Measurements from ENCODE around the gene CRYBB2. TPM values are rescaled to one million over a fixed set of nuclear protein-coding genes. Genes with fewer than 3 reads are reported as not detected.
"Not testable (repeated sequence)": the region's sequence is repeated elsewhere in the genome, so short reads cannot be mapped to it uniquely, and the experiment has no call there.

Gene CRYBB2
- total RNA-seq, 2 experiments from 2014 or later: not detected

GRCh38 chr22:25238058-25238457 is 18.6 kb downstream of the CRYBB2 start:
- H3K4me1 Mint-ChIP-seq (ENCODE audit: low read depth); H3K4me3 Mint-ChIP-seq; DNase-seq; H3K27ac Mint-ChIP-seq; H3K9me3 Mint-ChIP-seq; CTCF ChIA-PET; H3K36me3 Mint-ChIP-seq (ENCODE audit: low read depth): not testable (repeated sequence)
- H3K27me3 Mint-ChIP-seq (ENCODE audit: low read depth): peaks cover 34% of the 10 kb centered on the region
- intact Hi-C loops (cut with micrococcal nuclease): loop anchor here (5.0 to 10.0 kb wide), 2 partner anchors 97 to 534 kb away; no protein-coding TSS in a partner anchor

- CTCF ChIA-PET; H3K9me3 Mint-ChIP-seq; H3K27me3 Mint-ChIP-seq (ENCODE audit: low read depth); intact Hi-C loops (cut with micrococcal nuclease); H3K4me1 Mint-ChIP-seq (ENCODE audit: low read depth); DNase-seq; H3K4me3 Mint-ChIP-seq; H3K36me3 Mint-ChIP-seq (ENCODE audit: low read depth); H3K27ac Mint-ChIP-seq: not testable (repeated sequence)
Measured at GRCh38 chr22:25255169-25255568, 35.7 kb downstream of the CRYBB2 start.

- H3K4me1 Mint-ChIP-seq (ENCODE audit: low read depth); H3K9me3 Mint-ChIP-seq; H3K4me3 Mint-ChIP-seq; H3K36me3 Mint-ChIP-seq (ENCODE audit: low read depth); DNase-seq; intact Hi-C loops (cut with micrococcal nuclease); H3K27ac Mint-ChIP-seq: not testable (repeated sequence)
- CTCF ChIA-PET: interaction anchor here (0.6 kb wide), 1 partner anchor 524 kb away, joined by 3 read pairs; no protein-coding TSS in a partner anchor
- H3K27me3 Mint-ChIP-seq (ENCODE audit: low read depth): peaks cover 16% of the 10 kb centered on the region
Measured at GRCh38 chr22:25267567-25267966, 48.1 kb downstream of the CRYBB2 start.

GRCh38 chr22:25268902-25269301 is 49.5 kb downstream of the CRYBB2 start:
- H3K27ac Mint-ChIP-seq; DNase-seq; CTCF ChIA-PET; H3K4me1 Mint-ChIP-seq (ENCODE audit: low read depth); intact Hi-C loops (cut with micrococcal nuclease); H3K4me3 Mint-ChIP-seq; H3K9me3 Mint-ChIP-seq; H3K36me3 Mint-ChIP-seq (ENCODE audit: low read depth): not testable (repeated sequence)
- H3K27me3 Mint-ChIP-seq (ENCODE audit: low read depth): peaks cover 20% of the 10 kb centered on the region

GRCh38 chr22:25270061-25270460 is 50.6 kb downstream of the CRYBB2 start:
- intact Hi-C loops (cut with micrococcal nuclease); H3K27ac Mint-ChIP-seq; CTCF ChIA-PET; H3K4me1 Mint-ChIP-seq (ENCODE audit: low read depth); DNase-seq; H3K36me3 Mint-ChIP-seq (ENCODE audit: low read depth); H3K4me3 Mint-ChIP-seq; H3K9me3 Mint-ChIP-seq: not testable (repeated sequence)
- H3K27me3 Mint-ChIP-seq (ENCODE audit: low read depth): peaks cover 25% of the 10 kb centered on the region

- H3K4me3 Mint-ChIP-seq; H3K9me3 Mint-ChIP-seq; H3K36me3 Mint-ChIP-seq (ENCODE audit: low read depth); H3K4me1 Mint-ChIP-seq (ENCODE audit: low read depth); H3K27ac Mint-ChIP-seq; intact Hi-C loops (cut with micrococcal nuclease); DNase-seq: not testable (repeated sequence)
- CTCF ChIA-PET: interaction anchor here (0.6 kb wide), 1 partner anchor 178 kb away, joined by 4 read pairs; no protein-coding TSS in a partner anchor
- H3K27me3 Mint-ChIP-seq (ENCODE audit: low read depth): peaks cover 29% of the 10 kb centered on the region
Measured at GRCh38 chr22:25273231-25273630, 53.8 kb downstream of the CRYBB2 start.

- H3K36me3 Mint-ChIP-seq (ENCODE audit: low read depth); DNase-seq; H3K27ac Mint-ChIP-seq; intact Hi-C loops (cut with micrococcal nuclease); H3K4me1 Mint-ChIP-seq (ENCODE audit: low read depth); H3K9me3 Mint-ChIP-seq; H3K4me3 Mint-ChIP-seq: not testable (repeated sequence)
- CTCF ChIA-PET: interaction anchor here (0.6 kb wide), 1 partner anchor 177 kb away, joined by 4 read pairs; no protein-coding TSS in a partner anchor
- H3K27me3 Mint-ChIP-seq (ENCODE audit: low read depth): peaks cover 26% of the 10 kb centered on the region
Measured at GRCh38 chr22:25273928-25274327, 54.5 kb downstream of the CRYBB2 start.

- intact Hi-C loops (cut with micrococcal nuclease); DNase-seq; H3K36me3 Mint-ChIP-seq (ENCODE audit: low read depth); CTCF ChIA-PET; H3K27ac Mint-ChIP-seq; H3K9me3 Mint-ChIP-seq; H3K4me3 Mint-ChIP-seq: not testable (repeated sequence)
- H3K27me3 Mint-ChIP-seq (ENCODE audit: low read depth): peaks cover 48% of the 10 kb centered on the region
- H3K4me1 Mint-ChIP-seq (ENCODE audit: low read depth): peaks cover 11% of the 10 kb centered on the region
Measured at GRCh38 chr22:25280118-25280517, 60.7 kb downstream of the CRYBB2 start.

Other genes starting within 250 kb of the CRYBB2 start
- gene CRYBB3, start 19.8 kb upstream of the CRYBB2 start, total RNA-seq: not detected

Measured in activated naive CD4-positive, alpha-beta T cell treated with anti-CD3 and anti-CD28 coated beads for 36 hours (primary cell).